GM19324 (cell line): ENCODE results near the gene YY1AP1.
"Not testable (repeated sequence)": the region's sequence is repeated elsewhere in the genome, so short reads cannot be mapped to it uniquely, and the experiment has no call there.

Experiments used
- ATAC-seq: cut with Tn5 transposase; IDR thresholded peaks from one replicate; pipeline ENCODE4 v1.9.1; 2021; ENCODE audit warnings: mild to moderate bottlenecking, moderate library complexity; ENCODE audit not compliant: unreplicated experiment, low FRiP score

Gene YY1AP1

DNA sequence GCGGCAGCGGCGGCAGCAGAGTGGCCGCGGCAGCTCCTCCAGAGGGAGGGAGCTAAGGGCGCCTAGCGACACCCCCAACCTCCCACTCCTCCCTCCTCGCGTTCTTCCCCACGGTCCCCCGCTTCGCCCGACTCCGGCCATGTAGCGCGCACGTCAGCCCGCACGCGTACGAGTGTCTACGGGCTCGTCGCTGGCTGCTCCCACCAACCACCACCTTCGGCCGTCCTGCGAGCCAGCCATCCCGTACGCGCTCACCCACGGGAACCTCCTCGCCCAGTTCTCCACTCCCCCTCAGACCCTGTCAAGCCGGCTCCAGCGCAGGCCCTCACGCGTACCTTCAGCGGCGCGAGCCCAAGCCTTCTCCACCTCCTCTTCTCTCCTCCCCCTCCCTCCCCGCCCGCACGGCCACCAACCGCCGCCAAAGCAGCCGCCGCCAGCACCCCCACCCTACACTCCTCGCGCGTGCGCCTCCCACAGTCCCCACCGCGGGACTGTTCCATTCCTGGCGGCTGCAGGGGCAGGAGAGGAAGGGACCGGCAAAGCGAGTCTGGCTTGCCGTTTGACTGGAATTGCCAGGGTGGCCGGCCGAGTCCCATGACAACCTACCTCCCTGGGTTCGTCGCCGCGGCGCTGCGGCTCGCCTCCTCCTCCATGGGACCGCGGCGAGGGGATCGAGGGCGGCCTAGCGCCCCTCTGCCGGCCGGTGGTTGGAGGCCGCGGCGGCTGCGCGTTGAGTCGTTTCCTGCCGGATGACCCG is at the start of gene YY1AP1:
YY1AP1 (minus strand) TSS at position 451 of the 757 bp plus-strand sequence. CDS start 8,338 bp downstream, outside the sequence.
- peak; percentile 95 for ATAC-seq

GRCh38 chr1:155729031-155729898 is 40.7 kb upstream of the YY1AP1 start:
- no peak for ATAC-seq

- ATAC-seq, result no peak
Measured at GRCh38 chr1:155725142-155725541, 36.6 kb upstream of the YY1AP1 start.

DNA sequence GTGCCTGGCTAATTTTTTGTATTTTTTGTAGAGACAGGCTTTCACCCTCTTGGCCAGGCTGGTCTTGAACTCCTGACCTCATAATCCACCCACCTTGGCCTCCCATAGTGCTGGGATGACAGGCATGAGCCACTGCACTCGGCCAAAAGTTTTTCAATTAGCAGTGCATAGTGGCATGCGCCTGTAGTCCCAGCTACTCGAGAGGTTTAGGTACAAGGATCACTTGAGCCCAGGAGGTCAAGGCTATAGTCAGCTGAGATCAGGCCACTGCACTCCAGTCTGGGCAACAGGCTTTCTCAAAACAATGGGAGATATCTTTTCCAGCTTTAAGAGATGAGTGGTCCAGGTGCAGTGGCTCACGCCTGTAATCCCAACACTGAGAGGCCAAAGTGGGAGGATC is 31.1 kb upstream of the YY1AP1 start:
- no peak for ATAC-seq

- not testable (repeated sequence) for ATAC-seq
Measured at GRCh38 chr1:155718524-155719115, 30.0 kb upstream of the YY1AP1 start.

GRCh38 chr1:155717041-155717440 is 28.5 kb upstream of the YY1AP1 start:
- ATAC-seq, result no peak

- ATAC-seq, result no peak
Measured at GRCh38 chr1:155715777-155716176, 27.2 kb upstream of the YY1AP1 start.

GRCh38 chr1:155715056-155715455 is 26.5 kb upstream of the YY1AP1 start:
- not testable (repeated sequence) for ATAC-seq

DNA sequence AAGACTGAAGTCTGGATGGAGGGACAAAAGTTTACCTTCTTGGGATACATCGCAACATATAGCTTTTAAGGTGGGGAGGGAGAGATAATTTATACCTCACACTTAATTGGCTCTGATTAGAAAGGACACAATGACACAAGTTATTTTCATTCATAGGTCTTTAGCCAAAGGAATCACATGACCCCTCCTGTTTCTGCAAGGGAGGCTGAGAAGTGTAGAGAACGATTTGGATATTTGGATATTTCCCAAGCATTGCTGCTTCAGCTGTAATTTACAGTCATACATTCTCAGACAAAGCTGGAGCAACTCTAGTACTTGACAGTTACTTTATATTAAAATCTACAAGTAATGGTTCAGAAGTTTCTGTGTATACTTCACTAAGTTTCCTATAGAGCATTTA is 24.5 kb upstream of the YY1AP1 start:
- ATAC-seq, result no peak

DNA sequence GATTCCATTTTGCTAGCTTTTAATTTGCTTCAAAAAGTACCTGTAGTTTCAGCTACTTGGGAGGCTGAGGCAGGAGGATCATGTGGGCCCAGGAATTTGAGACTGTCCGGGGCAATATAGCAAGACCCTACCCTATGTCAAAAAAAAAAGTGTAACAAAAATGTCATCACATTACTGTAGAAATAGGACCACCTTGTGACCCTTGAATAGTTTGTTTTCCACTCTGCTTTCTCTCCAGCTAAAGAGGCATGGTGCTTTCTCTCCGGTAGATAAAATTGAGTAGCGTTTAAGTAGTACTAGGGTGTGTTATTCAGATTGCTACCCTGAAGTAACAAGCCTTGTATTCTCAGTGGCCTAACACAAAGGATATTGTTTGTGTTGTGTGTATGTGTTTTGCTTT is 24.1 kb upstream of the YY1AP1 start:
- ATAC-seq, result not testable (repeated sequence)

DNA sequence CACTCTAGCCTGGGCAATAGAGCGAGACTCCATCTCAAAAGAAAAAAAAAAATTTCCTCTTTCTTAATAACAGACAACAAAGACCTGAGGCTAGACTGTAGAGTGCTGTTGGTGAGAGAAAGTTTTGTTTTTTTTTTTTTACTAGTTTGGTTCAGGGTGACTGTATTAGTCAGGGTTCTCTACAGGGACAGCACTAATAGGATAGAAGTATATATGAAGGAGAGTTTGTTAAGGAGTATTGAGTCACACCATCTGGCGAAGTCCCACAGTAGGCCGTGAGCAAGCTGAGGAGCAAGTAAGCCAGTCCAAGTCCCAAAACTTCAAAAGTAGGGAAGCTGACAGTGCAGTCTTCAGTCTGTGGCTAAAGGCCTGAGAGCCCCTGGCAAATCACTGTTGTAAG is 22.9 kb upstream of the YY1AP1 start:
- ATAC-seq, result not testable (repeated sequence)

- ATAC-seq, result no peak
Measured at GRCh38 chr1:155709391-155709790, 20.8 kb upstream of the YY1AP1 start.

- ATAC-seq, result no peak
Measured at GRCh38 chr1:155706139-155706538, 17.6 kb upstream of the YY1AP1 start.

DNA sequence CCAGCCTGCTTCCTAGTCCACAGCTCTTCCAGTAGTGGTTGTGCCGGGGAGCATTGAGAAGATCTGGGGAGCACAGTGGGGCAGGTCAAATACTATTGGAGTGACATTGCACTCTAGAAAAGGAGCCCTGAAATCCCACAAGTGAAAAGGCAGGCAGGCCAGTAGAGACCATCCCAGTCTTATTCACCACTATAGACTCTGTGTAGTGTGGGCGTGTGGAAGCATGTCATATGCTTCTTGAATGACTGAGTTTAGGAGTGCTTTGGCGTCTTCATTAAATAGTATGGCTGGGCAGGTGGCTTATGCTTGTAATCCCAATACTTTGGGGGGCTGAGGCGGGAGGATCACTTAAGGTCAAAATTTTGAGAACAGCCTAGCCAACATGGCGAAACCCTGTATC is 15.8 kb upstream of the YY1AP1 start:
- not testable (repeated sequence) for ATAC-seq

- no peak for ATAC-seq
Measured at GRCh38 chr1:155703216-155703615, 14.6 kb upstream of the YY1AP1 start.

DNA sequence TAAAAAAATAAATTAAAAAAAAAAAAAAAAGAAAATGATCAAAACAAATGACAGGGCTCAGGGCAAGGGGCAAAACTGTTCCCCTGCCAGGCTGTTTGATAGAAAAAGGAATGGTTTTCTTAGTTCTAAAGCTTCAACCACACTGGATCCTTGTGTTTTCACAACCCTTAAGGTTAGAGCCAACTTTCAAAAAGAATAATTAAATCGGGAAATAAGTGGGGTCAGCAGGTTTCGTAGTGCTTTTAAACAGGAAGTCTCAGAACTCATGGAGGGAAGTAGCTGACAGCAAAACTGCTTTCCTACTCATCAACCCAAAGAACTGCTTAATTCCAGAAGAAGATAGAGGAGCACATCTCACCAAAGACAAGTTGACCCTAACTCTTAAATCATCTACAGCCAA is 13.1 kb upstream of the YY1AP1 start:
- ATAC-seq, result not testable (repeated sequence)

DNA sequence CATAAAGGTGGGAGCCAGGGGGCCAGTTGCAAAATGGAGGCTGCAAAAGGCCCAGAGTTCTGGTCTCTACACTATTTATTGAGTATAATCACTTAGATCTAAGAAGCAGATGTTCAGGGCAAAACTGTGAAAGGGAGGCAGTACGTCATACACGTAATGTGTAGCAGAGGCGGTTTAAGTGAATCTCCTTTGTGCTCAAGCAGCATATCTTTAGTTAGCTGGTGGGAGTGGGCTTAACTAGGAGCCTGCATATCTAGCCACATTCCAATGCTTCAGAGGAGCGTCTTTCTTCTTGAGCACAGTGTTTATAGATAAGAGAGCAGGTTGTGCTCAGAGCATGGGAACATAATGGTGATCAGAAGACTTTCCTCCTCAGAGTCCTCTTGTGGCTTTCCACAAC is 10.5 kb upstream of the YY1AP1 start:
- not testable (repeated sequence) for ATAC-seq

DNA sequence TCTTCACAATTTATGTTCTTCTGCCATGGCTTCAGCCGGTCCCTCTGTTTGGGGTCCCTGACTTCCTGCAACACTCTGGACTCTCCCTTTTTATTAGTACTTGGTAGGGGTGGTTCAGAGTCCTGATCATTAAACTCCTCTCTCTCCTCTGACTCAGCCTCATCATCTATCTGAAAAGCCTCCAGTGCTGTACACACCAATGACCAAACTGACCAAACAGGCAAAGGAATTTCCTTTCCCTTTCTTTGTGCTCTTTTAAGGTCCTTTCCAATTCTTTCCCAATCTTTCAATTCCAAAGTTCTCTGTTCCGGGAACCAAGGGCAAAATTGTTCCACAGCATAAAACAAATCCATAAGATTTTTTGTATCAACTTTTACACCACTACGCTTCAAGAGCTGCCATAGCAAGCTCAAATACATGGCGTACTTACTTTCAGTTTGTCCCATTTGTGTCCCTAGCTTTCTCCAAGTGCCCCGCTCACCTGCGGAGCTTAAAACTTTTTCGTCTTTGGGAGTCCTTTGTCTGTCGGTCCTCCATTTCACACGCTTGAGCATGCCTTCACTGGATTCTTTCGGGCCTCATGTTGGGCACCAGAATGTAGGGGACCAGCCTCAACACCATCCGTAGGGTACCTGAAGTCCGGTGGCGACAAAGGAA is 9.9 kb upstream of the YY1AP1 start:
- ATAC-seq, result no peak

GRCh38 chr1:155697616-155698015 is 9.0 kb upstream of the YY1AP1 start:
- ATAC-seq, result not testable (repeated sequence)

GRCh38 chr1:155697046-155697445 is 8.5 kb upstream of the YY1AP1 start:
- ATAC-seq, result no peak

DNA sequence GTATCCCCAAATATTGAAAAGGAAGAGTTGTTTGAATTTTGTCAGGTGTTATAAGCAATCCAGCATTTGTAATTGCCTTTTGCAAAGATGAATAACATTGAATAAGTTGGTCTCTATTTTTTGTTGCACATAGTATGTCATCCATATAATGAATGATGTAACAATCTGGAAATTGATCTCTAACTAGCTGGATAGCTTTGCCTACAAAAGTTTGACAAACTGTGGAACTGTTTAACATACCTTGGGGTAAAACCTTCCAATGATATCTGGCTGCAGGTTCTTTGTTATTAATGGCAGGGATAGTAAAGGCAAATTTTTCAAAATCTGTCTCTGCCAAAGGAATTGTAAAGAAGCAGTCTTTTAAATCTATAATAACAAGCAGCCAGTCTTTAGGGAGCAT is 8.0 kb upstream of the YY1AP1 start:
- ATAC-seq, result no peak
